ENCODE data around the gene PSMC4.

- TF ChIP-seq POLR2AphosphoS5 (IDR thresholded peaks at IDR 0.05) (no peak), POLR2A (IDR thresholded peaks at IDR 0.05; ENCODE audit: low read depth) (no peak)
These were observed 27.4 kb upstream of the PSMC4 start for GRCh38 chr19:39943586-39943985.
